Brain microvascular endothelial cell (primary cell): ENCODE measurements around the gene PNPLA3.

ENCODE experiments used
- DNase-seq: peaks from one replicate; pipeline ENCODE4 v3.0.0-alpha.2; 2020
- H3K27ac ChIP-seq: fragments of 250-450 bp; sonication (Bioruptor Pico); 2 replicates; pipeline ENCODE4 v1.5.1; 2020; ENCODE audit warnings: mild to moderate bottlenecking, moderate library complexity
- H3K27me3 ChIP-seq: fragments of 250-450 bp; sonication (Bioruptor Pico); replicated peaks from 2 replicates; pipeline ENCODE4 v1.5.1; 2020; ENCODE audit warnings: mild to moderate bottlenecking
- H3K36me3 ChIP-seq: fragments of 250-450 bp; sonication (Bioruptor Pico); replicated peaks from 2 replicates; pipeline ENCODE4 v1.5.1; 2020; ENCODE audit warnings: mild to moderate bottlenecking
- H3K4me3 ChIP-seq: 2 replicates; pipeline ENCODE4 v1.5.1; 2011; ENCODE audit warnings: low read depth, mild to moderate bottlenecking, control low read depth, low read length, moderate library complexity
- CTCF ChIP-seq: IDR thresholded peaks from 2 replicates; pipeline ENCODE4 v1.5.1; 2011; ENCODE audit warnings: low read depth, mild to moderate bottlenecking, moderate library complexity, low read length, control low read depth, inconsistent platforms; ENCODE audit errors: missing control alignments
- in situ Hi-C: cut with HindIII; loops from 2 replicates; pipeline ENCODE4 v1.10.0; 2017; ENCODE audit warnings: low sequenced_read_pairs, low pct_ligation_motif_present

The PNPLA3 gene

GRCh38 chr22:43972931-43973462, 49.4 kb downstream of the PNPLA3 start:
- no peak for DNase-seq

GRCh38 chr22:43974028-43974545, 50.5 kb downstream of the PNPLA3 start:
- DNase-seq, result no peak
- H3K27me3 ChIP-seq, result no peaks in the 10 kb centered on the region
- peaks cover 67% of the 10 kb centered on the region for H3K36me3 ChIP-seq
- H3K27ac ChIP-seq, result no peak overlapping the region
- TF ChIP-seq CTCF, result no peak
- in situ Hi-C loops, result no loop called here
- H3K4me3 ChIP-seq, result no peak overlapping the region

More at GRCh38 chr22:43972931-43973462, 49.4 kb downstream of the PNPLA3 start:
- TF ChIP-seq CTCF, result no peak
- peaks cover 71% of the 10 kb centered on the region for H3K36me3 ChIP-seq
- in situ Hi-C loops, result no loop called here
- no peak overlapping the region for H3K27ac ChIP-seq
- H3K27me3 ChIP-seq, result no peaks in the 10 kb centered on the region
- H3K4me3 ChIP-seq, result no peak overlapping the region

- Histone ChIP-seq H3K36me3 (peaks cover 67% of the 10 kb centered on the region), H3K27ac (no peak overlapping the region), H3K27me3 (no peaks in the 10 kb centered on the region), H3K4me3 (no peak overlapping the region)
- in situ Hi-C loops, result loop anchor here (25.0 kb wide), 1 partner anchor 112 kb away; no protein-coding TSS in a partner anchor
- no peak for TF ChIP-seq CTCF
- no peak for DNase-seq
These were observed 51.4 kb downstream of the PNPLA3 start for GRCh38 chr22:43975041-43975440.

- no peak for DNase-seq
- H3K27ac ChIP-seq, result no peak overlapping the region
- peaks cover 65% of the 10 kb centered on the region for H3K36me3 ChIP-seq
- no peak for TF ChIP-seq CTCF
- in situ Hi-C loops, result loop anchor here (25.0 kb wide), 1 partner anchor 110 kb away; no protein-coding TSS in a partner anchor
- H3K4me3 ChIP-seq, result no peak overlapping the region
- no peaks in the 10 kb centered on the region for H3K27me3 ChIP-seq
These were observed 53.5 kb downstream of the PNPLA3 start for GRCh38 chr22:43976861-43977795.

GRCh38 chr22:43978558-43978957, 55.0 kb downstream of the PNPLA3 start:
- no peak overlapping the region for H3K4me3 ChIP-seq
- H3K27ac ChIP-seq, result no peak overlapping the region
- no peaks in the 10 kb centered on the region for H3K27me3 ChIP-seq
- H3K36me3 ChIP-seq, result peaks cover 55% of the 10 kb centered on the region
- in situ Hi-C loops, result loop anchor here (25.0 kb wide), 1 partner anchor 109 kb away; no protein-coding TSS in a partner anchor
- no peak for TF ChIP-seq CTCF
- DNase-seq, result no peak
